Heart right ventricle (tissue), 16 donors: ENCODE measurements around the gene RPS6KA2. TPM values are rescaled to one million over a fixed set of nuclear protein-coding genes. Genes with fewer than 3 reads are reported as not detected.

Experiments used
- ATAC-seq, 8 donors: fragments of 200-7000 bp; cut with Tn5 transposase; one replicate each; pipeline ENCODE4 v1.9.1; 2020; ENCODE audit warnings: mild to moderate bottlenecking in 8 of 8, moderate library complexity in 8 of 8, moderate number of reproducible peaks in 1 of 8
- DNase-seq, 2 donors: peaks; one replicate each; pipeline ENCODE4 v3.0.0-alpha.2; 2020
- H3K27ac ChIP-seq, 10 donors: fragments of 200-600 bp; sonication (generic) in 2 of 10; one replicate each; pipeline versions ENCODE4 v1.5.0 to v1.8.0; 2020 to 2022; ENCODE audit warnings: mild to moderate bottlenecking in 3 of 10
- H3K27me3 ChIP-seq, 7 donors: fragments of 200-600 bp; one replicate each; pipeline ENCODE4 v1.8.0; 2021 to 2022; ENCODE audit warnings: mild to moderate bottlenecking in 2 of 7
- H3K36me3 ChIP-seq, 9 donors: fragments of 200-600 bp; sonication (generic) in 1 of 9; one replicate each; pipeline versions ENCODE4 v1.5.0 to v1.8.0; 2020 to 2022; ENCODE audit warnings: mild to moderate bottlenecking in 2 of 9
- H3K4me1 ChIP-seq, 9 donors: fragments of 200-600 bp; sonication (generic) in 1 of 9; one replicate each; pipeline versions ENCODE4 v1.5.0 to v1.8.0; 2020 to 2022; ENCODE audit warnings: mild to moderate bottlenecking in 4 of 9
- H3K4me3 ChIP-seq, 10 donors: fragments of 200-600 bp; sonication (generic) in 2 of 10; one replicate each; pipeline versions ENCODE4 v1.5.0 to v1.8.0; 2020 to 2022; ENCODE audit warnings: mild to moderate bottlenecking in 7 of 10, moderate library complexity in 2 of 10
- H3K9me3 ChIP-seq, 11 donors: fragments of 200-600 bp in 10 of 11; sonication (generic) in 2 of 11; one replicate each; pipeline versions ENCODE4 v1.5.0 to v1.8.0; 2013 to 2022; ENCODE audit warnings: mild to moderate bottlenecking in 2 of 11, control low read depth in 1 of 11, moderate library complexity in 1 of 11
- WGBS, 2 donors: extraction: QIAGEN DNeasy Blood & Tissue Kit; methylation state at CpG; one replicate each; pipeline ENCODE4 v1.1.7; 2013; ENCODE audit warnings: inconsistent platforms in 1 of 2; 5-methylcytosine and 5-hydroxymethylcytosine counted together
- intact Hi-C, 10 donors: fragments of 100-400 bp; cut with DNase I; formaldehyde crosslinking; loops; one replicate each; pipeline versions ENCODE4 v1.11.1 to v1.14.2; 2022
- polyA plus RNA-seq, 2 donors: library from polyadenylated mRNA; stranded (reverse); fragments of 200-250 nt; gene quantifications; one replicate each; pipeline ENCODE4 v1.2.3, GENCODE V29; 2013
- total RNA-seq, 10 donors: library from RNA; stranded (reverse); fragmentation: NEBNext Ultra II Directional in 3 of 10; extraction: Animal tissue kit (Norgen Biotek cat#: 25700) in 3 of 10; gene quantifications; one replicate each; pipeline versions ENCODE4 v1.2.1 to v1.2.4, GENCODE V29; 2021 to 2023
- TF ChIP-seq, protein P1 (sequence below), 9 donors: fragments of 200-600 bp; sonication (generic) in 2 of 9; IDR thresholded peaks; one replicate each; pipeline versions ENCODE4 v1.5.0 to v1.8.0; 2021 to 2022; ENCODE audit warnings: antibody characterized with exemption in 9 of 9, mild to moderate bottlenecking in 5 of 9, moderate library complexity in 1 of 9
- donor health status: Arrhythmogenic right ventricular cardiomyopathy.
- donor health status: ischemic (EF 13 %, LVEDD 7.1; RV severe dilation, severe dysfunction).
- donor health status: healthy with polysubstance abuse.
- donor health status: DM: no; HTN: yes; CAD: no.
- donor health status: DM: no; HTN: no; CAD: no.
- donor health status: ischemic (EF 25% LVEDD 6.9; RV normal size, moderate dysfunction).
- donor health status: ischemic (EF 25% LVEDD 5.7; RV mildly dilated, moderate dysfunction).
- donor health status: healthy.
- donor health status: DM: yes; HTN: yes; CAD: no.
- donor health status: Ischemic cardiomyopathy.
- donor health status: ischemic (EF 35%, LVEDD 5.7; RV mildly dilated, moderate dysfunction).
- donor health status: nonischemic (EF 11% LVEDD 7.7; RV severe dilation, severe dysfunction).
- donor health status: DM: yes; HTN: yes; CAD: no.
- donor health status: PGD.
- donor health status: ischemic (EF 29% LVEDD 5.4; RV normal size, mild dysfunction).
- donor health status: nonischemic (EF 23%, LVEDD 6.1; RV moderate dilation, normal function).

RPS6KA2 gene
- total and polyA plus RNA-seq, 12 donors: 20.3 to 91.4 (median 73.7) TPM

DNA sequence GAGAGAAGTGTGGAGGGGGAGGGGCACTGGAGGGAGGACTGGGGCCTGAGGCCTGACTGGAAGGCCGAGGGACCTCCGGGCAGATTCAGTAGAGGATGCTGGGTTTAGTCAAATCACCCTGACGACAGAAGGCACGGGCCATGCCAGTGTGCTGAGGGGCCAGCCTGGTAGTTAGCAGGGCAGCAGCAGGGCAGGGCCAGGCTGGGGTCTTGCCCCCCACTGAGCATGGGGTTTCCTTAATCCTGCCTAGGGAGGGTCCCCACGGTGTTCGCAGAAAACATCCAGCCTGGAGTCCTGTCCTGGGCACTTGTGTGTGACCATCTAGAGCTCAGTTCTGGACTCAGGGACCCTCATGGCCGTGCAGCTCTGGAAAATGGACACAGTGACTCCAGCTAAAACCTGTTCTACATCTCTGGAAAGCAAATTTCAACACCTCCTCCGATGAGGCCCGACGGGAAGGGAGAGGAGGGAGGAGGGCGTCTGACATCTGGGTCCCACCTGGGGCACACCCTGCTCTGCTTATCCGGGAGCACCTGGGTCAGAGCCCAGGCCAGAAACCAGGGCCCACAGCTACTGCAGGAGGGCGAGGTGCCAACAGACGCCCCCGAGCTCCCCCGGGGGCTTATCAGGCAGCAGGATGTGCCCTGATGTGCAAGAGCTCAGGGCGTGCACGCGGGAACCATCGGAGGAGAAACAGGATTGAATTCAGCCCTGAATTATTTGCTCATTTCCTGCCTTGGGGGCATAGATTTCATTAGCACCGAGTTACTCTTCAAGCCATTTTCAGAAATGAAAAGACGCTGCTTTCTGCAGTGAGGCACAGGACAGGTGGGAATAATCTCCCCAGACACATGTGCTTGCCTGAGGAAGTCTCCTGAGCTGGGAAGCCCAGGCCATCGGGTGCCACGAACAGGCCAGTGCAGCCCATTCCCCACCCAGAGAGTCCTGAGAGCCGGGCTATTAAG lies 166.3 kb downstream of the RPS6KA2 start:
- H3K9me3 ChIP-seq: peaks cover 0 to 12% (median 0%) of the 10 kb centered on the region in 11 donors
- peak overlapping the region in 2 of 10 donors; percentile 9 to 68 for H3K27ac ChIP-seq
- H3K4me3 ChIP-seq: no peak overlapping the region
- no peaks in the 10 kb centered on the region for H3K27me3 ChIP-seq
- DNase-seq (no peak), ATAC-seq (peak in 4 of 8 donors; percentile 9 to 25 (median 18))
- H3K36me3 ChIP-seq: peaks cover 0 to 60% (median 9%) of the 10 kb centered on the region in 9 donors
- peaks cover 0 to 35% (median 10%) of the 10 kb centered on the region in 9 donors for H3K4me1 ChIP-seq
- intact Hi-C loops: no loop called here
- TF ChIP-seq, protein P1, sequence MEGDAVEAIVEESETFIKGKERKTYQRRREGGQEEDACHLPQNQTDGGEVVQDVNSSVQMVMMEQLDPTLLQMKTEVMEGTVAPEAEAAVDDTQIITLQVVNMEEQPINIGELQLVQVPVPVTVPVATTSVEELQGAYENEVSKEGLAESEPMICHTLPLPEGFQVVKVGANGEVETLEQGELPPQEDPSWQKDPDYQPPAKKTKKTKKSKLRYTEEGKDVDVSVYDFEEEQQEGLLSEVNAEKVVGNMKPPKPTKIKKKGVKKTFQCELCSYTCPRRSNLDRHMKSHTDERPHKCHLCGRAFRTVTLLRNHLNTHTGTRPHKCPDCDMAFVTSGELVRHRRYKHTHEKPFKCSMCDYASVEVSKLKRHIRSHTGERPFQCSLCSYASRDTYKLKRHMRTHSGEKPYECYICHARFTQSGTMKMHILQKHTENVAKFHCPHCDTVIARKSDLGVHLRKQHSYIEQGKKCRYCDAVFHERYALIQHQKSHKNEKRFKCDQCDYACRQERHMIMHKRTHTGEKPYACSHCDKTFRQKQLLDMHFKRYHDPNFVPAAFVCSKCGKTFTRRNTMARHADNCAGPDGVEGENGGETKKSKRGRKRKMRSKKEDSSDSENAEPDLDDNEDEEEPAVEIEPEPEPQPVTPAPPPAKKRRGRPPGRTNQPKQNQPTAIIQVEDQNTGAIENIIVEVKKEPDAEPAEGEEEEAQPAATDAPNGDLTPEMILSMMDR (IDR thresholded peaks at IDR 0.05): no peak
- 45 to 50% methylated on average over 25 of the region's 25 CpGs for WGBS, 2 donors

DNA sequence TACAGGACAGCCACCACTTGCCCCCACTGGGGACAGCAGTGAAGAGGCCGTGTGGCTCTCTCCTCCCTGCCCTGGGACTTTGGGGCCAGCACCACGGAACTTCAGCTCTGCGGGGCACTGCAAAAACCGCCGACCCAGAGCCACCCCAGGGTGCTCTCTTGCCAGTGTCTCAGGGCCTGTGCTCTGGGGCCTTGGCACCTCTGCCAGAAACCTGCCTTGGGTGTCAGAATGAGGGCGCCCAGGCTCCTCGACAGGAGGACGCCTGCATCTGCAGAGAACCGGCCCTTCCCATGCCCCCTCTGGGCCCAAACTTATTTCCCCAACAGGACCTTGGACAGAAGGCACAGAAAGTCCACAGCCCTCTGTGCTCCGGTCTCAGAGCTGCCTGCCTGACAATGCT lies 167.1 kb downstream of the RPS6KA2 start:
- 96 to 97% methylated on average over 10 of the region's 10 CpGs for WGBS, 2 donors
- Histone ChIP-seq H3K27me3 (no peaks in the 10 kb centered on the region), H3K9me3 (peaks cover 0 to 12% (median 0%) of the 10 kb centered on the region in 11 donors), H3K4me3 (no peak overlapping the region), H3K36me3 (peaks cover 0 to 60% (median 8%) of the 10 kb centered on the region in 9 donors), H3K4me1 (peaks cover 0 to 40% (median 10%) of the 10 kb centered on the region in 9 donors), H3K27ac (no peak overlapping the region)
- TF ChIP-seq, protein P1 (IDR thresholded peaks at IDR 0.05): no peak
- ATAC-seq: no peak
- DNase-seq: no peak
- intact Hi-C loops: loop anchor here in 1 of 10 donors (10.0 kb wide), 1 partner anchor 315 kb away; no protein-coding TSS in a partner anchor

DNA sequence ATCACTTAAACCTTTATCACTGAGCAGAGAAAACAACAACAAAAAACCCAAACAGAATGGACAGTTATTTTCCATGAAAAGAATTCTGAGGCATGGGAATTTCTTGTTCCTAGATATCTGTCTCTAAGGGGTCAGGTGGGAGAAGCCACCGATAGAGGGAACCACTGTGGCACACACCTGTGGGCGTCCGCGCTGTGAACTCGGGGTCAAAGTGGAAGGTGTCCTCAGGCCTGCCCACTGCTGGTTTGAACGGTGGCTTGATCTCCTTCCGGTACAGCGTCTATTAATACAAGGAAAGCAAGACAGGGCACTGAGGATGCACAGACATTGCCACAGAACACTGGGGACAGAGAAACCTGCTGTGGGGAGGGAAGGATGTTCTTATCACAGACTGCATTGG lies 167.8 kb downstream of the RPS6KA2 start:
- H3K9me3 ChIP-seq: peaks cover 0 to 12% (median 0%) of the 10 kb centered on the region in 11 donors
- no peak for ATAC-seq
- 91 to 93% methylated on average over 8 of the region's 8 CpGs for WGBS, 2 donors
- intact Hi-C loops: loop anchor here in 1 of 10 donors (10.0 kb wide), 1 partner anchor 316 kb away; no protein-coding TSS in a partner anchor
- peaks cover 0 to 40% (median 10%) of the 10 kb centered on the region in 9 donors for H3K4me1 ChIP-seq
- H3K4me3 ChIP-seq: no peak overlapping the region
- H3K27me3 ChIP-seq: no peaks in the 10 kb centered on the region
- peaks cover 0 to 57% (median 6%) of the 10 kb centered on the region in 9 donors for H3K36me3 ChIP-seq
- no peak overlapping the region for H3K27ac ChIP-seq
- TF ChIP-seq, protein P1 (IDR thresholded peaks at IDR 0.05): no peak
- no peak for DNase-seq

DNA sequence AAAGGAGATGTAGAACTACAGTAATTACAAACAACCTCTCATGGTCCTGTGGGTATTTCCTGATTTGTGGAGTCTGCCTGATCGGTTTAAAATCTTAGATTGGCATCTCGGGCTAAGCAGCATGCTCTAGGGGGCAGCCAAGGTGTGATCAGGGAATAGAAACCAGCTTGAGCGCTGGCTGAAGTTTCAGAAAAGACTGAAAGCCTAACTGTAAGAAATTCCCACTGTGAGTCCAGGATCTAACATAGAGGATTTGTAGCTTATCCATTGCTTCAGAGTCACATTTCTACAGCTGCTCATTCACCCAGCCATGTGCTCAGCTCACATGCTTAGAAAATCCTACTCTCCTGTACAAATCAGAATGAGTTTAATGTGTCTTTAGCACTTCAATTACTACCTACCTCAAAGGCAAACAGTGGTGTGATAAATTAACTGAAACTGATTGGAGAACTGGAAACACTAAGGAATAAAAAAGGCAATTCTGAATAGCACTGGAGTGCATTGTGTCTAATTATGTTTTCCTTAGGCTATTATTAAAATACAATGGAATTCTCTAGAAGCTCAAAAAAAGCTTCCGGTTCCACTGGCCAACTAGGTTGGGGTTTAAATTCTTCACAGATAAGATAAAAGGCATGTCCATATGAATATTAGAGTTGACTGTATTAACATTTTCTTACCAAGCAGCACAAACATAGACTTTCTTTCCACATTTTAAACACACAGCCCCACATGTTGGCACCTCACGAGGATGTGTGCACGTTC lies 170.5 kb downstream of the RPS6KA2 start:
- WGBS, 2 donors: 55 to 64% methylated on average over 6 of the region's 6 CpGs

More for the DNA sequence above, 170.5 kb downstream of the RPS6KA2 start:
- DNase-seq (no peak), ATAC-seq (peak in 6 of 8 donors; percentile 32 to 63 (median 44))
- Histone ChIP-seq H3K4me3 (no peak overlapping the region), H3K9me3 (peaks cover 0 to 12% (median 0%) of the 10 kb centered on the region in 11 donors), H3K4me1 (peaks cover 0 to 34% (median 10%) of the 10 kb centered on the region in 9 donors), H3K27me3 (no peaks in the 10 kb centered on the region), H3K27ac (peak overlapping the region in 6 of 10 donors; percentile 2 to 67 (median 56)), H3K36me3 (peaks cover 0 to 38% (median 0%) of the 10 kb centered on the region in 9 donors)
- intact Hi-C loops: loop anchor here in 1 of 10 donors (10.0 kb wide), 1 partner anchor 318 kb away; no protein-coding TSS in a partner anchor
- TF ChIP-seq, protein P1 (IDR thresholded peaks at IDR 0.05): peak in 4 of 9 donors; percentile 20 to 55 (median 42)
